ENCODE results near the gene MEGF6. TPM values are rescaled to one million over a fixed set of nuclear protein-coding genes. Genes with fewer than 3 reads are reported as not detected.
A peak's percentile ranks its signal among the peaks of the same experiment; 100 is the strongest.

Gene MEGF6
- total and polyA plus RNA-seq, 12 donors: 0.15 to 29.2 (median 8.2) TPM

- H3K27me3 ChIP-seq: peaks cover 27% of the 10 kb centered on the region
- H3K27ac ChIP-seq: no peak overlapping the region
- no peak for DNase-seq
- no peak overlapping the region for H3K4me3 ChIP-seq
- no peaks in the 10 kb centered on the region for H3K9me3 ChIP-seq (replicated peaks in 1 of 3)
- intact Hi-C loops (cut with DNase I): no loop called here
- WGBS, 4 donors: 81 to 91% (median 88%) methylated on average over 4 to 18 of the region's 18 CpGs
- H3K4me1 ChIP-seq (replicated peaks in 1 of 2): peaks cover 6 to 10% of the 10 kb centered on the region in 2 donors
- TF ChIP-seq CTCF (IDR thresholded peaks at IDR 0.05) (no peak), POLR2A (IDR thresholded peaks at IDR 0.05) (no peak)
- no peaks in the 10 kb centered on the region for H3K36me3 ChIP-seq (replicated peaks in 1 of 2)
Observed at GRCh38 chr1:3455670-3456448, 155.4 kb downstream of the MEGF6 start.

GRCh38 chr1:3454811-3455618 is 156.3 kb downstream of the MEGF6 start:
- intact Hi-C loops (cut with DNase I): loop anchor here in 1 of 2 donors (5.0 kb wide), 1 partner anchor 32 kb away; no protein-coding TSS in a partner anchor

GRCh38 chr1:3453891-3454810 is 157.2 kb downstream of the MEGF6 start, which contains the start of gene ARHGEF16:
TSS of gene ARHGEF16 (plus strand) at chr1:3454665. CDS start at chr1:3463085, 8,420 bp downstream.
- intact Hi-C loops (cut with DNase I): loop anchor here in 1 of 2 donors (5.0 kb wide), 1 partner anchor 33 kb away; no protein-coding TSS in a partner anchor
- Histone ChIP-seq H3K4me1 (replicated peaks in 1 of 2) (peaks cover 6 to 10% of the 10 kb centered on the region in 2 donors), H3K4me3 (peak within 1 kb of the TSS in 1 of 4 donors; percentile 62), H3K9me3 (replicated peaks in 1 of 3) (no peaks in the 10 kb centered on the region), H3K27me3 (peaks cover 27% of the 10 kb centered on the region), H3K27ac (no peak within 1 kb of the TSS), H3K36me3 (replicated peaks in 1 of 2) (no peaks in the 10 kb centered on the region)
- 0 to 25% (median 4%) methylated on average over 6 to 84 of the region's 84 CpGs for WGBS, 4 donors
- no peak for TF ChIP-seq POLR2A (IDR thresholded peaks at IDR 0.05)
- peak in 2 of 6 experiments; percentile 20 to 30 for TF ChIP-seq CTCF (IDR thresholded peaks at IDR 0.05)
- DNase-seq: peak in 6 of 7 donors; percentile 36 to 58 (median 40)

More at GRCh38 chr1:3454811-3455618, 156.3 kb downstream of the MEGF6 start:
- 9 to 36% (median 19%) methylated on average over 12 to 46 of the region's 46 CpGs for WGBS, 4 donors
- H3K4me1 ChIP-seq (replicated peaks in 1 of 2): peaks cover 6 to 10% of the 10 kb centered on the region in 2 donors
- peak overlapping the region in 1 of 4 donors; percentile 62 for H3K4me3 ChIP-seq
- TF ChIP-seq CTCF (IDR thresholded peaks at IDR 0.05) (no peak), POLR2A (IDR thresholded peaks at IDR 0.05) (no peak)
- no peaks in the 10 kb centered on the region for H3K36me3 ChIP-seq (replicated peaks in 1 of 2)
- H3K27me3 ChIP-seq: peaks cover 27% of the 10 kb centered on the region
- H3K9me3 ChIP-seq (replicated peaks in 1 of 3): no peaks in the 10 kb centered on the region
- no peak overlapping the region for H3K27ac ChIP-seq
- DNase-seq: peak in 3 of 7 donors; percentile 20 to 34 (median 31)

Data from adrenal gland (tissue), 12 donors.